Tibial nerve (tissue), 4 donors: ENCODE measurements around the gene BNC2. TPM values are rescaled to one million over a fixed set of nuclear protein-coding genes. Genes with fewer than 3 reads are reported as not detected.

Source experiments
- DNase-seq, 2 donors: peaks; one replicate each; pipeline ENCODE4 v3.0.0-alpha.2; 2019; ENCODE audit warnings: low spot score in 2 of 2
- H3K27ac ChIP-seq, 4 donors: fragments of 200-600 bp; sonication (generic) in 3 of 4; one replicate each; pipeline ENCODE4 v1.5.1; 2017 to 2019; ENCODE audit warnings: mild to moderate bottlenecking in 1 of 4
- H3K27me3 ChIP-seq, 2 donors: fragments of 200-600 bp; sonication (generic) in 1 of 2; one replicate each; pipeline versions ENCODE4 v1.5.1 to v1.6.0; 2017 to 2019
- H3K36me3 ChIP-seq, 3 donors: fragments of 200-600 bp; sonication (generic); one replicate each; pipeline ENCODE4 v1.5.1; 2018 to 2019
- H3K4me1 ChIP-seq, 4 donors: fragments of 200-600 bp; sonication (generic) in 3 of 4; one replicate each; pipeline ENCODE4 v1.5.1; 2017 to 2019
- H3K4me3 ChIP-seq, 4 donors: fragments of 200-600 bp; sonication (generic) in 3 of 4; one replicate each; pipeline ENCODE4 v1.5.1; 2017 to 2019; ENCODE audit warnings: mild to moderate bottlenecking in 1 of 4, moderate library complexity in 1 of 4
- H3K9me3 ChIP-seq, 4 donors: fragments of 200-600 bp; sonication (generic) in 3 of 4; one replicate each; pipeline ENCODE4 v1.5.1; 2017 to 2019
- CTCF ChIP-seq, 5 experiments: fragments of 200-600 bp in 3 of 5; fragments of 450-650 bp in 2 of 5; sonication (generic) in 3 of 5; IDR thresholded peaks; one replicate each; pipeline ENCODE4 v1.5.1; 2016 to 2019; ENCODE audit warnings: antibody characterized with exemption in 5 of 5, mild to moderate bottlenecking in 3 of 5, moderate library complexity in 2 of 5
- EP300 ChIP-seq, 2 donors: sonication (generic); formaldehyde crosslinking; IDR thresholded peaks; one replicate each; pipeline ENCODE4 v1.6.1; 2017; ENCODE audit warnings: antibody characterized with exemption in 2 of 2, mild to moderate bottlenecking in 1 of 2
- POLR2A ChIP-seq, 2 donors: fragments of 450-650 bp; IDR thresholded peaks; one replicate each; pipeline ENCODE4 v1.6.1; 2017; ENCODE audit warnings: antibody characterized with exemption in 2 of 2, mild to moderate bottlenecking in 2 of 2, moderate library complexity in 2 of 2
- WGBS, 2 donors: methylation state at CpG; one replicate each; pipeline ENCODE4 v1.1.5; 2018; 5-methylcytosine and 5-hydroxymethylcytosine counted together
- total RNA-seq, 4 donors: library from RNA; depleted of rRNA; stranded (reverse); fragments of >200 nt; gene quantifications; one replicate each; pipeline ENCODE4 v1.1.0, GENCODE V29; 2016

BNC2 gene
- total RNA-seq, 4 donors from 2014 or later = 69.9 to 89.6 (median 88.4) TPM

- WGBS, 2 donors = 81 to 97% methylated on average over 6 of the region's 6 CpGs
These were observed 485.5 kb downstream of the BNC2 start for GRCh38 chr9:16384993-16385392.

GRCh38 chr9:16377311-16377710, 493.2 kb downstream of the BNC2 start:
- TF ChIP-seq CTCF (IDR thresholded peaks at IDR 0.05) (no peak), POLR2A (IDR thresholded peaks at IDR 0.05) (no peak), EP300 (IDR thresholded peaks at IDR 0.05) (no peak)
- 85 to 88% methylated on average over 4 of the region's 4 CpGs for WGBS, 2 donors
- no peaks in the 10 kb centered on the region for H3K4me1 ChIP-seq

More at GRCh38 chr9:16384993-16385392, 485.5 kb downstream of the BNC2 start:
- H3K4me3 ChIP-seq = no peak overlapping the region
- TF ChIP-seq CTCF (IDR thresholded peaks at IDR 0.05) = no peak
- no peak for TF ChIP-seq EP300 (IDR thresholded peaks at IDR 0.05)
- no peak for TF ChIP-seq POLR2A (IDR thresholded peaks at IDR 0.05)
- H3K27me3 ChIP-seq = no peaks in the 10 kb centered on the region
- H3K4me1 ChIP-seq = peaks cover 0 to 8% (median 0%) of the 10 kb centered on the region in 4 donors
- H3K36me3 ChIP-seq = no peaks in the 10 kb centered on the region
- no peak for DNase-seq
- peaks cover 0 to 4% (median 0%) of the 10 kb centered on the region in 4 donors for H3K9me3 ChIP-seq
- no peak overlapping the region for H3K27ac ChIP-seq

GRCh38 chr9:16371306-16371705, 499.2 kb downstream of the BNC2 start:
- TF ChIP-seq POLR2A (IDR thresholded peaks at IDR 0.05) = no peak
- no peak for TF ChIP-seq CTCF (IDR thresholded peaks at IDR 0.05)
- TF ChIP-seq EP300 (IDR thresholded peaks at IDR 0.05) = no peak

More at GRCh38 chr9:16377311-16377710, 493.2 kb downstream of the BNC2 start:
- H3K36me3 ChIP-seq = no peaks in the 10 kb centered on the region
- H3K9me3 ChIP-seq = peaks cover 0 to 3% (median 0%) of the 10 kb centered on the region in 4 donors
- H3K27me3 ChIP-seq = no peaks in the 10 kb centered on the region
- H3K27ac ChIP-seq = no peak overlapping the region
- DNase-seq = no peak
- H3K4me3 ChIP-seq = no peak overlapping the region

GRCh38 chr9:16370647-16371046, 499.8 kb downstream of the BNC2 start:
- H3K9me3 ChIP-seq = no peaks in the 10 kb centered on the region
- TF ChIP-seq CTCF (IDR thresholded peaks at IDR 0.05) (no peak), EP300 (IDR thresholded peaks at IDR 0.05) (no peak), POLR2A (IDR thresholded peaks at IDR 0.05) (no peak)
- no peak for DNase-seq
- 92 to 95% methylated on average over 13 of the region's 13 CpGs for WGBS, 2 donors
- no peak overlapping the region for H3K27ac ChIP-seq
- H3K4me1 ChIP-seq = no peaks in the 10 kb centered on the region
- H3K27me3 ChIP-seq = no peaks in the 10 kb centered on the region
- H3K4me3 ChIP-seq = no peak overlapping the region
- no peaks in the 10 kb centered on the region for H3K36me3 ChIP-seq

More at GRCh38 chr9:16371306-16371705, 499.2 kb downstream of the BNC2 start:
- 81 to 95% methylated on average over 3 to 4 of the region's 4 CpGs for WGBS, 2 donors
- no peaks in the 10 kb centered on the region for H3K4me1 ChIP-seq
- H3K27ac ChIP-seq = no peak overlapping the region
- no peak overlapping the region for H3K4me3 ChIP-seq
- no peak for DNase-seq
- no peaks in the 10 kb centered on the region for H3K27me3 ChIP-seq
- H3K9me3 ChIP-seq = no peaks in the 10 kb centered on the region
- no peaks in the 10 kb centered on the region for H3K36me3 ChIP-seq

GRCh38 chr9:16369427-16369826, 501.0 kb downstream of the BNC2 start:
- Histone ChIP-seq H3K27me3 (no peaks in the 10 kb centered on the region), H3K4me1 (no peaks in the 10 kb centered on the region), H3K4me3 (no peak overlapping the region), H3K27ac (no peak overlapping the region), H3K9me3 (no peaks in the 10 kb centered on the region), H3K36me3 (no peaks in the 10 kb centered on the region)
- WGBS, 2 donors = 90 to 94% methylated on average over 4 of the region's 4 CpGs
- DNase-seq = no peak
- TF ChIP-seq POLR2A (IDR thresholded peaks at IDR 0.05) (no peak), CTCF (IDR thresholded peaks at IDR 0.05) (no peak), EP300 (IDR thresholded peaks at IDR 0.05) (no peak)
